T-helper 17 cell (primary cell): ENCODE data around the gene LIG4. TPM values are rescaled to one million over a fixed set of nuclear protein-coding genes. Genes with fewer than 3 reads are reported as not detected.

Source experiments
- ATAC-seq: fragments of 150-1000 bp; cut with Tn5 transposase; 2 replicates; pipeline ENCODE4 v1.10.0; 2021; ENCODE audit warnings: mild to moderate bottlenecking, moderate library complexity
- DNase-seq, 3 donors: peaks; one replicate each; pipeline versions ENCODE4 v3.0.0 to v3.0.0-alpha.2; 2020 to 2021
- H3K9me3 ChIP-seq: one replicate; pipeline ENCODE4 v1.7.0; 2013; ENCODE audit warnings: low read length, mild to moderate bottlenecking; ENCODE audit not compliant: control insufficient read depth, poor library complexity, severe bottlenecking
- H3K27ac Mint-ChIP-seq: one replicate; pipeline ENCODE4 v1.8.0; 2022; ENCODE audit warnings: mild to moderate bottlenecking, moderate library complexity, mixed read lengths
- H3K27me3 Mint-ChIP-seq: one replicate; pipeline ENCODE4 v1.8.0; 2022; ENCODE audit warnings: mixed read lengths
- H3K36me3 Mint-ChIP-seq: one replicate; pipeline ENCODE4 v1.8.0; 2022; ENCODE audit warnings: low read depth, mixed read lengths
- H3K4me1 Mint-ChIP-seq: one replicate; pipeline ENCODE4 v1.8.0; 2022; ENCODE audit warnings: mild to moderate bottlenecking, mixed read lengths
- H3K4me3 Mint-ChIP-seq: one replicate; pipeline ENCODE4 v1.8.0; 2022; ENCODE audit warnings: mild to moderate bottlenecking, moderate library complexity, mixed read lengths
- total RNA-seq, 4 donors: library from RNA in 2 of 4; stranded (reverse) in 2 of 4; gene quantifications; one replicate each; pipeline ENCODE4 v1.2.3 and lab custom pipeline; 2022 to 2026

Gene LIG4
- total RNA-seq, 2 donors from 2014 or later: 3.8 to 4.7 TPM

DNA sequence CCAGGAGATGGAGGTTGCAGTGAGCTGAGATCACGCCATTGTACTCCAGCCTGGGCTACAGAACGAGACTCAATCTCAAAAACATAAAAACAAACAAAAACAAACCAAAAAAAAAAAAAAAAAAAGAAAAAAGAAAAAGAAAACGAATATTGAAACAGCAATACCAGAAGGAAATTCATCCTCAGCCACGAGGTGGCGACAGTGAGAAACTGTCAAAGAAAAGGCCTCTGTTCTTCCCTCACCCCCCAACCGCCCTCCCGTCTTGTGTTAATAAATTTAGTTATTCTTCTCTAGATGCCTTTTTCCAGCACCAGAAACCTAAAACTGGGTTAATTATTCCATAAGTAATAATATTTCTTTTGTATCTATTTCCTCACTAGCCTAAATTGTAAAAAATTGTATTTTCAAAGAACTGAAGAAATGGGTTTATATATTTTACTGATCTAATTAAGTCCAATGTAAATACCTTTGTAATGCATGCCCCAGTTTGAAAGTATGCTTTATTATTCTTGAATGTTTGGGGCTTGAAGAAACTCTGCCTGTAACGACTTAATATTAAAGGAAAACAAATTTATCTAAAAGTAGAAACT, 38.6 kb downstream of the LIG4 start:
- ATAC-seq: peak; percentile 49
- H3K27ac Mint-ChIP-seq: no peak overlapping the region

DNA sequence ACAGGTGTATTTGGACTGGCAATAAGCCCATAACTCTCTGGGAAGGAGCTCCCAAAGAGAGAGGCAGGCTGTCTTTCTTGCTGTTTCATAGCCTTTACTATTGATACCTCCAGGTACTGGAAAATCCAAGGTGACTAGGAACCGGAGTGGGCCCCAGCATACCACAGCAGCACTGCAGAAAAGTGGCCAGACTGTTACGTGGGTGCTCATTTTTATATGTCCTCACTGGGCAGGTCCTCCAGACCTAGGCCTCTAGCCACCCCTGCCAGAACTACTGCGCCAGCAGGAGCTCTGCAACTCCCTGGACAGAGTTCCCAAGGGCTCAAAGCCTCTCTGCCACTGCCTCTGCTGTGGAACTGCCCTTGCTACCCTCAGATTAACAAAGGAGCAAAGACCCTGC, 46.4 kb downstream of the LIG4 start:
- Mint-ChIP-seq H3K4me3 (no peak overlapping the region), H3K27ac (no peak overlapping the region), H3K27me3 (peaks cover 23% of the 10 kb centered on the region), H3K36me3 (peaks cover 2% of the 10 kb centered on the region), H3K4me1 (no peaks in the 10 kb centered on the region)
- DNase-seq: no peak
- H3K9me3 ChIP-seq: peaks cover 3% of the 10 kb centered on the region
- no peak for ATAC-seq

More for the DNA sequence above, 38.6 kb downstream of the LIG4 start:
- peak; percentile 13 to 46 (median 37) for DNase-seq
- H3K27me3 Mint-ChIP-seq: peaks cover 5% of the 10 kb centered on the region
- no peaks in the 10 kb centered on the region for H3K36me3 Mint-ChIP-seq
- H3K4me3 Mint-ChIP-seq: no peak overlapping the region
- no peaks in the 10 kb centered on the region for H3K9me3 ChIP-seq
- no peaks in the 10 kb centered on the region for H3K4me1 Mint-ChIP-seq

DNA sequence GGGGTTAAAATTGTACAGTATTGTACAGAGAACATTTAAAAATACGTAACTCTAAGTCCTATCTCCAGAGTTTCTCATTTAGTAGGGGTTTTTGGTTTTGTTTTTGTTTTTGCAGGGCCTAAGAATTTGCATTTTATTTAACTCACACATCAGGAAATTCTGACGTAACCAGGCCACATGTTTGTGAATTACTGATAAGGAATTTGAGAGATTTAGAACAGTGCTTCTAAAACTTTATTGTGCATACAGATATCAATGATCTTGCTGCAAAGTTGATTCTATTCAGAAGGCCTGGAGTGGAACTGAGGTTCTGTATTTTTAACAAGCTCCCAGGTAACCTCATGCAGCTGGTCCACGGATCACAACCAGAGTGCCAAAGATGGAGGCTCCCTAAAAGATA, 49.3 kb downstream of the LIG4 start:
- H3K27me3 Mint-ChIP-seq: peaks cover 29% of the 10 kb centered on the region
- H3K27ac Mint-ChIP-seq: no peak overlapping the region
- no peak overlapping the region for H3K4me3 Mint-ChIP-seq
- H3K4me1 Mint-ChIP-seq: no peaks in the 10 kb centered on the region
- peaks cover 2% of the 10 kb centered on the region for H3K36me3 Mint-ChIP-seq
- no peak for DNase-seq
- peaks cover 3% of the 10 kb centered on the region for H3K9me3 ChIP-seq
- no peak for ATAC-seq

DNA sequence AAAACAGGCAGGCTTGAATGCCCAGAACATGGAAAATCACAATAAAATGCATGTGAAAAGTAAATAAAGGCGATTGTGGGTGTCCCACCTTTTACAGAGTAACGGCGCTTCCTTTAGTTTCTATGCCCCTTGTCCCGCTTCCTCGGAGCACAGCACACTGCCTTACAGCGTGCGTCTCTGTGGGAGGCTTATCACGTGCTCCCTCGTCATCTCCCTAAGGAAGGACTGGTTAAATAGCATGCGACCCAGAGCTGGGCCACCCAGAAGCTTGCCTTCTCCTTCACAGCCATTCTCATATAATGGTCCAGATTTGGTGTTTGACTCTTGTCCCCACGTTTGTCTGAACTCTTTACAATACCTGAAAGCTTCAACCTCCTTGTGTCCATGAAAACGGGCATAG, 56.6 kb downstream of the LIG4 start:
- Mint-ChIP-seq H3K36me3 (peaks cover 3% of the 10 kb centered on the region), H3K27ac (no peak overlapping the region), H3K27me3 (peaks cover 41% of the 10 kb centered on the region), H3K4me1 (peaks cover 6% of the 10 kb centered on the region), H3K4me3 (no peak overlapping the region)
- ATAC-seq: no peak
- H3K9me3 ChIP-seq: no peaks in the 10 kb centered on the region
- DNase-seq: no peak

Other genes with a start within 250 kb of the LIG4 start
- 10 to 100 TPM; 13.2 to 16.4 TPM for gene ABHD13, start 2.9 kb upstream of the LIG4 start, total RNA-seq
- gene TNFSF13B, start 54.2 kb upstream of the LIG4 start, total RNA-seq: 10 to 100 TPM in 1 of 2 donors, 1 to 10 TPM in 1; 9.7 to 10.3 TPM